Heart left ventricle (tissue), 13 donors: ENCODE results near the gene SH3RF3.

Experiments used
- POLR2A ChIP-seq, 2 donors: fragments of 450-650 bp; IDR thresholded peaks; one replicate each; pipeline ENCODE4 v1.6.1; 2017; ENCODE audit warnings: antibody characterized with exemption in 2 of 2, mild to moderate bottlenecking in 2 of 2, moderate library complexity in 2 of 2
- TF ChIP-seq, protein P1 (sequence below), 12 donors: fragments of 200-600 bp; sonication (generic) in 4 of 12; IDR thresholded peaks; one replicate each; pipeline versions ENCODE4 v1.5.0 to v1.8.0; 2018 to 2022; ENCODE audit warnings: antibody characterized with exemption in 12 of 12, mild to moderate bottlenecking in 5 of 12
- donor health status: ischemic (EF 13 %, LVEDD 7.1; RV severe dilation, severe dysfunction).
- donor health status: DM: no; HTN: yes; CAD: no.
- donor health status: DM: no; HTN: no; CAD: no.
- donor health status: ischemic (EF 25% LVEDD 6.9; RV normal size, moderate dysfunction).
- donor health status: ischemic (EF 25% LVEDD 5.7; RV mildly dilated, moderate dysfunction).
- donor health status: ischemic (EF 35%, LVEDD 5.7; RV mildly dilated, moderate dysfunction).
- donor health status: nonischemic (EF 11% LVEDD 7.7; RV severe dilation, severe dysfunction).
- donor health status: DM: yes; HTN: yes; CAD: no.
- donor health status: PGD.
- donor health status: ischemic (EF 29% LVEDD 5.4; RV normal size, mild dysfunction).
- donor health status: nonischemic (EF 23%, LVEDD 6.1; RV moderate dilation, normal function).

DNA sequence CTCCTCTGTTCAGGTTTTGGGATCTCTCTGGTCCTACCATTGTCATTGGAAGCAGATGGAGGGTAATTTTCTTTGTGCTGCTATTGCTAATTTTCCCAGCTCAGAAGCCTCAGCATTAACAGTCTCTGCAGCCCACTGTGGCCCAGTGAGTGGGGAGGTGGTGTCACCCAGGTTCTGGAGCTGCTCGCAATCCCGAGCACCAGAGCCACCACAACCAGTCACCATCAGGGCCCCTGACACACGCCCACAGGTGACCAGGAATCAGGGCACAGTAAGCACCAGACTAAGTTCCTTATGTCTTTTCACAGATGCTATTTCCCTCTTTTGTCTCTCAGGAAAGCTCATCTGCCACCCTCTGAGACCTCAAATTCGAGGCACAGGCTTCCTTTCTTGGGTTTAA lies 396.8 kb downstream of the SH3RF3 start:
- TF ChIP-seq, protein P1, sequence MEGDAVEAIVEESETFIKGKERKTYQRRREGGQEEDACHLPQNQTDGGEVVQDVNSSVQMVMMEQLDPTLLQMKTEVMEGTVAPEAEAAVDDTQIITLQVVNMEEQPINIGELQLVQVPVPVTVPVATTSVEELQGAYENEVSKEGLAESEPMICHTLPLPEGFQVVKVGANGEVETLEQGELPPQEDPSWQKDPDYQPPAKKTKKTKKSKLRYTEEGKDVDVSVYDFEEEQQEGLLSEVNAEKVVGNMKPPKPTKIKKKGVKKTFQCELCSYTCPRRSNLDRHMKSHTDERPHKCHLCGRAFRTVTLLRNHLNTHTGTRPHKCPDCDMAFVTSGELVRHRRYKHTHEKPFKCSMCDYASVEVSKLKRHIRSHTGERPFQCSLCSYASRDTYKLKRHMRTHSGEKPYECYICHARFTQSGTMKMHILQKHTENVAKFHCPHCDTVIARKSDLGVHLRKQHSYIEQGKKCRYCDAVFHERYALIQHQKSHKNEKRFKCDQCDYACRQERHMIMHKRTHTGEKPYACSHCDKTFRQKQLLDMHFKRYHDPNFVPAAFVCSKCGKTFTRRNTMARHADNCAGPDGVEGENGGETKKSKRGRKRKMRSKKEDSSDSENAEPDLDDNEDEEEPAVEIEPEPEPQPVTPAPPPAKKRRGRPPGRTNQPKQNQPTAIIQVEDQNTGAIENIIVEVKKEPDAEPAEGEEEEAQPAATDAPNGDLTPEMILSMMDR (IDR thresholded peaks at IDR 0.05): no peak
- TF ChIP-seq POLR2A (IDR thresholded peaks at IDR 0.05): no peak
